Activated CD4-positive, CD25-positive, alpha-beta regulatory T cell (primary cell): ENCODE data around the gene STEAP3.

Experiments used
- DNase-seq, 4 experiments: peaks; one replicate each; lab custom pipeline; 2025; lab: John Stamatoyannopoulos, UW

Gene STEAP3

DNA sequence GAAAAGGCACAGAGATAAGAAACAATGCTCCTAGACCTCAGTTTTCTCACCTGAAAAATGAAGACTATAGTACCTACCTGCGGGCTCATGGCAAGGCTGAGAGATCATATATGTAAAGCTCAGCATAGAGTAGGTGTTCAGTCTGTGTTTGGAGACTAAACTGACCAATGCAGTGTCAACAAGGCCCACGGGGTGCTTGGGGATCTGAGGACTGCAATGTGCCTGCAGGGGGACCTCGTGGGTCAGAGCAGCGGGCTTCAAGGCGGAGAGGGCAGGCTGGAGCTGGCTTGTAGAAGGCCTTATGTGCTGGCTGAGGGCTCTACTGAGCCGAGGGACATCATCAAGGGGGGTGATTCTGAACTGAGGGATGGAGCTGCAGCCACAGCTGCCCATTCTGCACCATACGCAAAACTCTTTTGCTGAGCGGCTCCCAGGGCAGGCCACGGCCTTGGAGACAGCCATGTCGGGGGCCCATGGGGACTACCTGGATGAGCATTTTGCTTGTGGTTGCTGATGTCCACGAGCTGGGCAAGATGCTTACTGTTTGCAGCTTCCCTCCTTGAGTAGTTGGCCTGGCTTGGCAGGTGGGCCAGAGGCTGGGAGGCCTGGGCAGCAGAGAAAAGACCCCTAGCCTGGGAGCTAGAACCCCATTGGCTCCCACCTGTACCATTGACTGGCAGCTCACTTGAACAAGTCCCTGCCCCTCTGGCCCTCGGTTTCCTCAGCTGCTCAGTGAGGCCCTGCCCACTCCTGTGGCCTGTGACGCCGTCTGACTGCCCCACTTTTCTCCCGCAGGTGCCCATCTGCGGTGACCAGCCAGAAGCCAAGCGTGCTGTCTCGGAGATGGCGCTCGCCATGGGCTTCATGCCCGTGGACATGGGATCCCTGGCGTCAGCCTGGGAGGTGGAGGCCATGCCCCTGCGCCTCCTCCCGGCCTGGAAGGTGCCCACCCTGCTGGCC lies 23.5 kb downstream of the STEAP3 start:
- DNase-seq: no peak

DNA sequence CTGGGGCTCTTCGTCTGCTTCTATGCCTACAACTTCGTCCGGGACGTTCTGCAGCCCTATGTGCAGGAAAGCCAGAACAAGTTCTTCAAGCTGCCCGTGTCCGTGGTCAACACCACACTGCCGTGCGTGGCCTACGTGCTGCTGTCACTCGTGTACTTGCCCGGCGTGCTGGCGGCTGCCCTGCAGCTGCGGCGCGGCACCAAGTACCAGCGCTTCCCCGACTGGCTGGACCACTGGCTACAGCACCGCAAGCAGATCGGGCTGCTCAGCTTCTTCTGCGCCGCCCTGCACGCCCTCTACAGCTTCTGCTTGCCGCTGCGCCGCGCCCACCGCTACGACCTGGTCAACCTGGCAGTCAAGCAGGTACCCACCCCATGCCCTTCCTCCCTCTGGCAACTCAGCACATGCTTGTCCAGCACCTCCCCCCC lies 24.2 kb downstream of the STEAP3 start:
- no peak for DNase-seq

DNA sequence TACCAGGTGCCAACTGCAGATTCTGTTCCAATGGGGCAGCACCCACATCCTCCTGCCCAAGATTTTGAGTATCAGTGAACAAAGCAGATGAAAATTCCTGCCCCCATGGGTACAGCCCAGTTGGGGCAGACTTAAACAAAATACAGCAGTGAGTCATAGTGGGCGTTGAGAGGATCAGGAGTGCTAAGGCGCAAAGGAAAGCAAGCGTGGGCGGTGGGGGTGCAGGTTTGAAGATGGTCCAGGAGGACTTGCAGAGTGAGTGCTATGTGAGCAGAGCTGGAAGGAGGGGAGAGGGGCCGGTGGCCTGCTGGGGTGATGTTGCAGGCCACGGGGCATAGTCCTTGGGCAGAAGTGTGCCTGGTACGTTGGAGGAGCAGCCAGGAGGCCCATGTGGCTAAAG lies 24.7 kb downstream of the STEAP3 start:
- DNase-seq: no peak

DNA sequence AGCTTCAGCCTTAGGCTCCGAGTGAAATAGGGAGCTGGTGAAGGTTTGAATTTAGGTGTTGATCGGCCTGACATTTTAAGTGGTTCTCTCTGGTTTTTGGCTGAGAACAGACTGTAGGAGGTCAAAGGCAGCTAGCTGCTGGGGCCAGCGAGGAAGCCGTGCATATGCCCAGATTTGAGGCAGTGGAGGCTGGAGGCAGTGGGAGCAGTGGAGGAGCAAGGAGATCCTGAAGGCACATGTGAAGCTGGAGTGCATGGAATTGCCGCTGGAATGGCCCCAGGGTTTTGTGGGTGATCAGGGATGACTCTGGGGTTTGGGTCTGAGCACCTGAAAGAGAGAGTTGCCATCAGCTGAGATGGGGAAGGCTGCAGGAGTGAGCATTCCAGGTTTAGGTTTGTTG lies 25.1 kb downstream of the STEAP3 start:
- no peak for DNase-seq

DNA sequence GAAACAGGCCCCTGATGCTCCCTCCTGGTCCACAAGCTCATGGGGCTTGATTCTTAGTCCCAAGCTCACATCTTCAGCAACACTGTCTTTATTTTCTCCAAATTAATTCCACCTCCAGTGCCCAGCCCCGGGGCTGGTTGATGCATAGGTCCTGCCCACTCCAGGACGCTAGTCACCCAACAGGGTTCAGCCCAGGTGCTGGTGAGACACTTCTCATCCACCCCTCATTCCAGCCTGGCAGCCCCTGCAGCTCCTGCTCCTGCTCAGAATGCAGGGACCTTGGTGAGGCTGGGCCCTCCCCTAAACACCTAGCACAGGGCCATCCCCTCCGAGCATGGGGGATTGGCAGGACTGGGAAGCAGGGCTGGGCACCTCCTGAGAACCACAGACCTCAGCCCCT lies 25.7 kb downstream of the STEAP3 start:
- DNase-seq: no peak

DNA sequence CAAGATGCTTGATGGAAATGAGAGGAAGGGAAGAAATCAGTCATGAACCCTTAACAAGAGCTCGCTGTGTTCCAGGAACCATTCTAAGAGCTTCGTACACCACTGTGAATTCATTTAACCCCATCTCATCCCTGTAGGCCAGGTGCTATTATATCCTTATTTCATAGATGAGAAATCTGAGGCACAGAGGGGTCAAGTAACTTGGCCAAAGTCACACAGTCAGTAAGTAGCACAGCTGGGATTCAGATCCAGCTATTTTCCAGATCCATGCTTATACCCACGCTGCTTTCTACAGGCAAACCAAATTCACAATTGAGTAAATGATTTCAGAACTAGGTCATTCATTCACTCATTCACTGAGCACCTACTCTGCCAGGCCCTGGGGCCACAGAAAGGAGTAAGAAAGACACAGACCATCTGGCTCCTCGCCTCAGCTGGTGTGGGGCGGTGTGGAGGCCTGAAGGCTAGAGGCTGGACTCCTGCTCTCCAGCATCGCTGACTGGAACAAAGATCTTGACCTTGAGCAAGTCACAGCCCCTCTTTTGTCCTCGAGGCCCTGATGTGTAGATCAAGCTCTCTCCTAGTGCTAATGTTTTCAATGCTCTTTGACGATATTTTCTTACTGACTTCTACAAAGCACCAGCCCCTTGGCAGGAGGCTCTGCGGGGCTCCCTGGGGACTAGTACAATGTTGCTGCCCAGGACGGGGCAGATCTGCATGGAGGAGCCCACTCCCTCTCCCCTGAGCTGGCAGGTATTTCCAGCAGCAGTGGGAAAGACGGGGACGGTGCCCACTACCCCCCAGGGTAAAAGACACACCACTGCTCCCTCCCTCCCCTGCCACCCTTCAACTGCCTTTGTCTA lies 26.5 kb downstream of the STEAP3 start:
- DNase-seq: no peak

DNA sequence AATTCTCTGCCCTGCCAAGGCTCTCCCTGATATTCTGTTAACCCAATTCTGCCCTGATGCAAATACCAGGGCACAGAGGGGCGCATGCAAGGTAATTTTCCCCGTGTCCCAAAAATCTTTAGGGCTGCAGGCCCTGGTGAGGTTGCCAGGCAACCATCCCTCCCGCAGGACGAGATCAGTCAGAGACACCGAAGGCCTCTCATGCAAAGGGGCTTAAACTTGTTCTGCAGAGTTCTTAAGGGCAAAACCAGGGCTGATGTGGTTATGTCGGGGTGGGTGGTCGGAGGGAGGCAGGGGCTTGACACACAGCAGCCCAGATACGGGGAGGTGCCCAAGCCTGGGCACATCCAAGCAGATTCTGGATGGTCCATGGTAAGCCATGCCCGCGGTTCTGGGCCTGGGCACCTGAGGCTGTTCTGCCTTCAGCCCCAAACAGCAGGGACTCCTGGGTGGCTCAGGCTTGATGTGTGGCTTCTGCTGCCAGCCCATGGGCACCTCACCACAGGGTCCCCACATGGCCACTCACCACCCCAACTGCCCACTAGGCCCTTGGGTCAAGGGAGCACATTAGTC lies 27.2 kb downstream of the STEAP3 start:
- DNase-seq: no peak

DNA sequence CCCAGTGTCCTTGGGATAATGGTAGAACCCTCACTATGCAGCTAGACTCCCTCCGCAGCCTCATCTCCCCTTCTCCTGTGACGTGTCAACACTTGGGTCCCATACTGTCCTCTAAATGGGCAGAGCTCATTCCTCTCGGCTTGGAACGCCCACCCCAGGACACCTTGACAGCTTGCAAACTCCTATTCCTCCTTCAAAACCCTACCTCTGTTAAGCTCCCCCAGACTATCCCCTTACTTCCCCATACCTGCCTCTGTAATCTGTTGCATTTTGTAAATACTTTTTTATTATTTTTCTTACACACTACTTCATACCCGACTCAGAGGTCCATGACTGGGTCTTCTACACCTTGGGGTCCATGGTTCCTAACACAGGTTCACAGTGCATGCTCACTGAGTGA lies 28.0 kb downstream of the STEAP3 start:
- no peak for DNase-seq

DNA sequence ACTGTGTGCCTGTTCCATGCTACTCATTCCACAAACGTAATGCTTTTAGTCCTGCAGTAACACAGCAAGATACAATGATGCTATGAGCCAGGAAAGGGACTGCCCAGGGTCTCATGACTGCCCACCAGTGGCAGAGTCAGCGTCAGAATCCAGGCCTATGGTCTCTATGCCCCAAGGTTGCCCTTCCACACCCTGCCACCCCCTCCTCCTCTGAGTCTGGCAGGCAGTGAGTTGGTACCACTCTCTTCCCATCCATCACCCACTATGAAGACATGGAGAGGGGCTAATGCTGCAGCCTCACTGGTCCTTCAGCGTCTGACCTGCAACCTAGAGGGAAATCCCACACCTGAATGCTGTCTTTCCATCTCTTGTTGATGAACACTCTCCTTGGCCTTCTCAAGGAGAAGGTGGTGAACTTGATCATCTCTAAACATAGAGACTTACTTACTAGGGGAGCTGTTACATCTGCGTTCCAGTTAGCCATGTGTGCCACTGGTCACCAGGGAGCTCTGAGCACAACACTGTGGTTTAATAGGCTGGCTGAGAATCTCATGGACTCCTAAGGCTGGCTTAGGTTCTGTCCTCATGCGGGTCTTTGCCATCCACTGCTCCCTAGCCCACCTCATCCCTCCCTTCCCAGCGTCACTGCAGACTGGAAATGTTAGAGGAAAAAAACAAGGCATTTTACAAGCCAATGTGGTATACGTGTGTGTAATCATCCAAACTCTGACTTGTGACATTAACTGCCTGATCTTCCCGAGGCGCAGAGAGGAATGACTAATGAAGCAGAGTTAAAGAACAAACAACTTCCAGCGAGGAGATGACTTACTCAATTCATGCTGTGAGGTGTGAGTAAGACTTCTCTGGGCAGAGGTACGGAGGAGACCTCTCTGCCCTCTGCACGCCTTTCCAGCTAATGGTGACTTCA lies 28.8 kb downstream of the STEAP3 start:
- no peak for DNase-seq

DNA sequence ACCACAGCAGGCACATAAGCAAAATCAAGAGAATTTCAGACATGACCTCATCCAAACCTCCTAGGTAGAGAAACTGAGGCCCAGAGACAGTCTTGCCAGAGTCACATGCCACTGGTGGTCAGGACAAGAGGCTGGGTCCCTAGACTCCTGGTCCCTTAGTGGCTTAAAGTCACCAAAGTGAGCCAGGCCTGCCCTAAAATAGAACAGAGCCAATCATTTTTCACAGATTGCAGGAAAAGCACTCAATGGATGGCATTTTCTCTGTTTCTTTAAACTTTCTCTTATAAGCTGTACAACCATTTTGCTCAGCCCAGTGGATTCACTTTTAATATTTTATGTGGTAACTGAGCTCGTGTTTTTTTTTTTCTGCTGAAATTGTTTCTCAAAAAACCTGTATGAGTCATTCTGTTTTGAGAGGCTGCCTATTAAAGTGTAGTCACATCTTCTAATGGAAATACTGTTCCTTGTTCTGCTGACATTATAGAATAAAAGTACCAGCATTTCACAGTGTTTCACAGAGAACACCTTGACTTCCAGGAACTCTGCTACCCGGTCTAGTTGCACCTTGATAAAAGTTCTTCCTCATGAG lies 29.6 kb downstream of the STEAP3 start:
- no peak for DNase-seq

DNA sequence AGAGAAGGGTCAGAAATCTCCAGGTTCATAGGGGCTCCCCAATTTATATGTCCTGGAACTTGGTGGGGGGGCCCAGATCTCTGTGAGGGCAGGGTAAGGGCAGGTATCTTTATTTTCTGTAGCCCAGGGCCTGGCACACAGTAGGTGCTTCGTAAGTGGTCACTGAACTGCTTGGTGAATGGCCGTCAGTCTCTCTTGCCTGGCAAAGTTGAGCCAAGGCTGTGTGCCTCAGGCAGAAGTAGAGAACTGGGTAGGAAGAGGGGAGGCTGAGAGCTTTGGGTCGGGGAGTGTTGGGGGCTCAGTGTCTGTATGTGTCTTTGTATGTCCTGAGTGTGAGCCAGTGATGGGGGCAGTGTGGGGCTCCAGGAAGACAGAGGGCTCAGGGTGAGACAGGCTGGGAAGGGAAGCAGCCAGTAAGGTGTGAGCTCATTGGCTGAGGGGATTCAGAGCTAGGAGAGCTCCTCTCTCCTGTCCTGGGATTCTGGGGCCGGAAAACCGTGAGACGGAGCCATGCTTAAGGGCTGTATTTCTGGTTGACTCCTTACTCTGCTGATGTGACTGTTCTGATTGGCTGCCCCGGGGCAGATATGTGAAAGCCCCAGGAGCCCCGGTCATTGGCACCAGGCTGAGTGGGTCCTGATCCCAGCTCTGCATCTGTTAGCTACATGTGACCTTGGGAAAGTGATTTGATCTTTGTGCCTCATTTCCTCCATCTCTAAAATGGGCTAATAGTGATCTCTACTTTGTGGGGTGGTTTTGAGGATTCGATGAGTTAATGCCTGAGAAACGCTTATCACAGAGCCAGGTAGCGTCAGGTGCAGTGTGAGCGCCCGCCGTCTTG lies 30.3 kb downstream of the STEAP3 start:
- DNase-seq: no peak

DNA sequence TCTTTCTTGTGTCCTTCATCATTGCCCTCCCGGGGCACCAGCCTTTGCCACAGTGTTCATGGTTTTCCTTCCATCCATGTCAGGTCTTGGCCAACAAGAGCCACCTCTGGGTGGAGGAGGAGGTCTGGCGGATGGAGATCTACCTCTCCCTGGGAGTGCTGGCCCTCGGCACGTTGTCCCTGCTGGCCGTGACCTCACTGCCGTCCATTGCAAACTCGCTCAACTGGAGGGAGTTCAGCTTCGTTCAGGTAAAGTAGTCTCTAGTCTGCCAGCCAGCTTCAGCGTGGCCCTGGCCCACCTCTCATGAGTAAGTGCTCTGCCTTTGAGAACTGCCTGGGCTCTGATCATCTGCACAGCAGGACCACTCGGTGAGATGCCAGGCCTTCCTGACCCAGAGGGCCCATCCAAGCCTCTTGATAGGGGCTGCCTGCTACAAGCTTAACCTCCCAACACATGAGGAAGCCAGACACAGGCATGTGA lies 31.0 kb downstream of the STEAP3 start:
- DNase-seq: no peak

DNA sequence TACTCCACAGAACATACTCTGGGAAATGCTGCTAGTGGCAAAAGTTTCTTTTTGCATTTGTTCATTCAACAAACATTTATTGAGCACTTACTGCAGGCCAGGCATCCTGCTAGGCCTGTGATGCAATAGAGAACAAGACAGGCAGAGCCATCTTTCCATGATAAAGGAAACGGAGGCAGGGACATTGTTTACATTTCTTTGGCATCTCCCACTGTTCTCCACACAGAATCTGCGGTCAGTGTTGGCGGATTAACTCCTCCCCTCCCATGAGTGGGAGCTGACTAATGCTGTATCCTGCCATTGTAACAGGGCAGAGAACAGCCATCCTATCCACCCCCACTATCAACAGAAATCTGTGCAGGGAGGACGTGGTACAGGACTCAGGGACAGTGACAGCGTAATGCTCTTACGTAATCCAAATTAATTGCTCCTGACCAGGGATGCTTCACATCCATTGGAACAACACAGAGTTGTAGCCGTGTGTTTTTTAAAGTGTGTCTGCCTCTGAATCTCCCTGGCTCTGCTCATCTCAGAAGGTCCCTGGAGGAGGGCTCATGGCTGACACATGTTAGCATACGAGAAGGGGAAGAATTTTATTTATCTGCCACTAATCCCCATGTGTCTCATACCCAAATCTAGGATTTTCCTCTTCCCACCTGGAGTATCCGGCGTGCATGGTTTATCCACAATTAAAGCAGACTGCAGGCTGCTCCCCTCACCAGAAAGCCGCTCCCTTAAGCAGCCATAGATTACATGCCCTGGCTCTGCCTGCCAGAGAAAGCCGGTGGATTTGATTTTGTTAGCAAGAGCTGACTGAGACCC lies 32.3 kb downstream of the STEAP3 start:
- no peak for DNase-seq

DNA sequence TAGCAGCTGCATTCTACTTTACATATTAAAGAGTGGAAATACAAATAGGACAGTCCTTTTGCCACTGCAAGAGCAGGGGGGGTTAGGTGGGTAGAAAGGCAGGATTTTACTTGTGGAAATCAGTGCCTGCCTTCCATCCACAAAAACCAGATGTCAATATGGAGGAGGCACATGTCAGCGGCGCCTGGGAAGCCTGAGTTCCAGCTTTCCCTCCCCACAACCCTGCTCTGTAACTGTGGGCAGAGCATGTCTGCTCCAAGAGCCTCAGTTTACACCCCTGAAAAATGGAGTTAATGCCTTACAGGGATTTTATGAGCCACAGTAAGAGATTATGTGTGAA lies 32.9 kb downstream of the STEAP3 start:
- no peak for DNase-seq

DNA sequence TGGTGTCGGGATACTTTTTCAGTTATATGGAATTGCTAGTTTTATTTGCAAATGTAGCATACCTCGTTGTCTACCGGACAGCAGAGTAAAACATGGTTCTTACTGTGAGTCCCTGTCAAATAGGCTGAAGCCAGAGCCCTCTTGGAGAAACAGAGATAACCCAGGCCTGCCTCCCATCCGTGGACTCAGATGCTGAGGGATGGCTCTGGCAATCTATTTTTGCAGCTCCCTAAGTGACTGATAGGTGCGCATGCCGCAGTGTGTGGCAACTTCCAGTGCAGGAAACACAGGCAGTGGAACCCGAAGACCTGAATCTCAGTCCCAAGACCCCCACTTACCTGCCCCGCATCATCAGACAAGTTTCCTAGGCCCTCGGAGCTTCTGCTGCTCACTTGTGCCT lies 33.6 kb downstream of the STEAP3 start:
- no peak for DNase-seq

DNA sequence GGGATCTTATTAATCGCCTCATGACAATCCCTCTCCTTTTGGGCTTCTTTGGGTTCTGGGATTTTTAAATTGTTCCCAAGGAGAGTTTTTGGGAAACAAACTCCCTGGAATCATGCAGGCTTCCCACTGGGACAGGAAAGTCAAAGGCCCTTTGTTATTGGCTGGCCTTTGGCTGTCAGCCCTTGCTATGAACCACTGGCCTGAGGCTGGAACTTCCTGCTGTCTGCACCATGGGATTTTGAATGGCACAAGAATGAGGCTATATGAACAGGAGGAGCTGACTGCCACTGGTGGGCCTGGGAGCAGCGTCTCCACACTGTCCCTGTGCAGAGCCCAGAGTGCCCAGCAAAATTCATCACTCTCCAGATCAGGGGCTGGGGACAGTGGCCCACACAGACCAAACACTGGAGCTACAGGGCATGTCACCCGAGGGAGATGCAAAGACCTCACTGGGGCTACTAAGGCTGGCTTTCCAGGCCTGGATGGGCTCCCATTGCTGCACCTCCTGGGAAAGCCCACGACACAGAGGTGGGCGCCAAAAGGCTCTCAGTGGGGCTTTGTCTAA lies 35.7 kb downstream of the STEAP3 start:
- no peak for DNase-seq

DNA sequence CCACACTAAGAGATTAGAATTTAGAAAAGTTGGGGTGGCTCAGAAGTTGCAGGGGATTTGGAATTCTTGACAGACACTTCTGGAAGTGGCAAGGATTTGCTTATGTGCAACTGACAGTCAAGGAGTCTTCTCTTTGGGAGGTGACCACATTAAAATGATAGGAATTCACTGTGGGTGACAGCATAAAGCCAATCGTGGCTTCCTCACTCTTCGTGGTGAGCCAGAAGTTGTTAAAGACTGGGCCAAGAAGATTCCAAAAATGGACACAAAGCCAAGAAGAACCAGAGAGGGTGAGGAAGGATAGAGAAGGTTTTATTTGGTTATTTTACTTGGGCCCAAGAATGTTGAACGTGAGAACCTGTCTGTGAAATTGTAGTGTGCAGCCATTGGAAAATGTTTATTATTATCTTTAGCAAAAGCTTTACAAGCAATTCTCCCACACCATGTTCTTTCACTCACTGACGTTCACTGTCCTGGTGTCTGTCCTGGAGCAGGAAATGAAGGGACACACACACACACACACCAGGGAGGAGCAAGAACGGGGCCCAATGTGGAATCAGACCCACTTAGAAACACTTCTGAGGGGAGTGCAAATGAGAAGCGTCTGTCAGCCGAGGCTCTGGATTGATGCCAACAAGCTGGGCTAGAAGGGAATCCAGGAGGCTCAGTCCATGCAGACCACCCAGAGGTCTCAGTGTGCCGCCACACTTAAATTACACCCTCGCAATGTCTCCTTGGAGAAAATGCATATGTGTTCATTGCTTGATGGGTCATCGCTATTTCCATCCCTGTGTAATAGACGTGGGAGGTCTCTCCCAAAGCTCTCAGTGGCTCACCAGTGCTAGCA lies 37.2 kb downstream of the STEAP3 start:
- DNase-seq: no peak
